Measurements from ENCODE around the gene SLC17A9. TPM values are rescaled to one million over a fixed set of nuclear protein-coding genes. Genes with fewer than 3 reads are reported as not detected.

SLC17A9 gene
- total RNA-seq, 2 experiments from 2014 or later = 78.5 to 78.7 TPM

GRCh38 chr20:62963614-62964397 lies 11.3 kb downstream of the SLC17A9 start:
- POLR2A ChIA-PET = interaction anchor here (0.8 to 1.1 kb wide), 2 partner anchors 10 to 223 kb away, joined by 3 read pairs; no protein-coding TSS in a partner anchor
- Mint-ChIP-seq H3K4me1 (ENCODE audit: low read depth) (peaks cover 5% of the 10 kb centered on the region), H3K27ac (no peak overlapping the region), H3K4me3 (no peak overlapping the region), H3K9me3 (no peaks in the 10 kb centered on the region), H3K27me3 (no peaks in the 10 kb centered on the region), H3K36me3 (ENCODE audit: low read depth) (peaks cover 11% of the 10 kb centered on the region)
- CTCF ChIA-PET = no interaction called here
- ATAC-seq = no peak
- intact Hi-C loops (cut with micrococcal nuclease) = no loop called here
- no peak for DNase-seq
- TF ChIP-seq CTCF (IDR thresholded peaks at IDR 0.05) = no peak

GRCh38 chr20:62964700-62965099 lies 12.2 kb downstream of the SLC17A9 start:
- no peak for DNase-seq
- Mint-ChIP-seq H3K9me3 (no peaks in the 10 kb centered on the region), H3K27ac (no peak overlapping the region), H3K36me3 (ENCODE audit: low read depth) (peaks cover 9% of the 10 kb centered on the region), H3K4me3 (no peak overlapping the region), H3K27me3 (no peaks in the 10 kb centered on the region), H3K4me1 (ENCODE audit: low read depth) (peaks cover 3% of the 10 kb centered on the region)
- TF ChIP-seq CTCF (IDR thresholded peaks at IDR 0.05) = no peak
- CTCF ChIA-PET = interaction anchor here (0.9 to 2.1 kb wide), 2 partner anchors 42 to 44 kb away, joined by 4 to 7 read pairs; partner anchors contain the start of gene BHLHE23
- ATAC-seq = no peak
- POLR2A ChIA-PET = no interaction called here
- intact Hi-C loops (cut with micrococcal nuclease) = no loop called here

- Mint-ChIP-seq H3K27me3 (no peaks in the 10 kb centered on the region), H3K4me3 (no peak overlapping the region), H3K9me3 (no peaks in the 10 kb centered on the region), H3K36me3 (ENCODE audit: low read depth) (peaks cover 6% of the 10 kb centered on the region), H3K4me1 (ENCODE audit: low read depth) (no peaks in the 10 kb centered on the region), H3K27ac (no peak overlapping the region)
- ATAC-seq (no peak), DNase-seq (no peak)
- POLR2A ChIA-PET = interaction anchor here (0.8 kb wide), 1 partner anchor 11 kb away, joined by 3 read pairs; no protein-coding TSS in a partner anchor
- CTCF ChIA-PET = interaction anchor here (0.9 to 2.1 kb wide), 2 partner anchors 42 to 44 kb away, joined by 4 to 7 read pairs; partner anchors contain the start of gene BHLHE23
- TF ChIP-seq CTCF (IDR thresholded peaks at IDR 0.05) = no peak
- intact Hi-C loops (cut with micrococcal nuclease) = no loop called here
Measured at GRCh38 chr20:62965363-62965771, 12.9 kb downstream of the SLC17A9 start.

GRCh38 chr20:62966212-62967148 lies 14.0 kb downstream of the SLC17A9 start:
- ATAC-seq = no peak
- TF ChIP-seq CTCF (IDR thresholded peaks at IDR 0.05) = no peak
- H3K27me3 Mint-ChIP-seq = peaks cover 3% of the 10 kb centered on the region

More at GRCh38 chr20:62966212-62967148, 14.0 kb downstream of the SLC17A9 start:
- Mint-ChIP-seq H3K9me3 (no peaks in the 10 kb centered on the region), H3K36me3 (ENCODE audit: low read depth) (peaks cover 6% of the 10 kb centered on the region), H3K4me1 (ENCODE audit: low read depth) (peaks cover 2% of the 10 kb centered on the region), H3K4me3 (no peak overlapping the region), H3K27ac (no peak overlapping the region)
- CTCF ChIA-PET = interaction anchor here (1.1 to 2.1 kb wide), 2 partner anchors 42 to 43 kb away, joined by 5 to 7 read pairs; no protein-coding TSS in a partner anchor
- POLR2A ChIA-PET = no interaction called here
- no peak for DNase-seq
- intact Hi-C loops (cut with micrococcal nuclease) = no loop called here
